T-helper 1 cell treated with Interleukin-12 subunit alpha and Interleukin-12 subunit beta and Interleukin-4 antibody, amounts not matched to agents 30 μg/mL and 1 μg/mL, for 36 hours (primary cell): ENCODE data around the gene RMI1.

Experiments used
- H3K27ac Mint-ChIP-seq: one replicate; pipeline ENCODE4 v1.8.0; 2021; ENCODE audit warnings: mild to moderate bottlenecking, mixed read lengths
- H3K27me3 Mint-ChIP-seq: one replicate; pipeline ENCODE4 v1.8.0; 2021; ENCODE audit warnings: low read depth, mixed read lengths
- H3K36me3 Mint-ChIP-seq: one replicate; pipeline ENCODE4 v1.8.0; 2021; ENCODE audit warnings: low read depth, mixed read lengths
- H3K4me1 Mint-ChIP-seq: one replicate; pipeline ENCODE4 v1.8.0; 2021; ENCODE audit warnings: low read depth, mixed read lengths
- H3K4me3 Mint-ChIP-seq: one replicate; pipeline ENCODE4 v1.8.0; 2021; ENCODE audit warnings: mild to moderate bottlenecking, moderate library complexity, mixed read lengths
- H3K9me3 Mint-ChIP-seq: one replicate; pipeline ENCODE4 v1.8.0; 2021; ENCODE audit warnings: mixed read lengths

The RMI1 gene

GRCh38 chr9:83959061-83959460 lies 21.5 kb upstream of the RMI1 start:
- Mint-ChIP-seq H3K4me3 (no peak overlapping the region), H3K27ac (no peak overlapping the region), H3K4me1 (peaks cover 12% of the 10 kb centered on the region), H3K36me3 (peaks cover 5% of the 10 kb centered on the region), H3K9me3 (no peaks in the 10 kb centered on the region), H3K27me3 (no peaks in the 10 kb centered on the region)

GRCh38 chr9:83960991-83961390 lies 19.6 kb upstream of the RMI1 start:
- Mint-ChIP-seq H3K36me3 (peaks cover 9% of the 10 kb centered on the region), H3K4me3 (no peak overlapping the region), H3K4me1 (peaks cover 8% of the 10 kb centered on the region), H3K9me3 (no peaks in the 10 kb centered on the region), H3K27ac (no peak overlapping the region), H3K27me3 (no peaks in the 10 kb centered on the region)

- Mint-ChIP-seq H3K9me3 (no peaks in the 10 kb centered on the region), H3K36me3 (peaks cover 11% of the 10 kb centered on the region), H3K27ac (no peak overlapping the region), H3K27me3 (no peaks in the 10 kb centered on the region), H3K4me1 (peaks cover 5% of the 10 kb centered on the region), H3K4me3 (no peak overlapping the region)
These were observed 18.4 kb upstream of the RMI1 start for GRCh38 chr9:83962165-83962564.

- H3K27me3 Mint-ChIP-seq: no peaks in the 10 kb centered on the region
- peaks cover 9% of the 10 kb centered on the region for H3K4me1 Mint-ChIP-seq
- H3K4me3 Mint-ChIP-seq: no peak overlapping the region
- peak overlapping the region; percentile 47 for H3K27ac Mint-ChIP-seq
- peaks cover 32% of the 10 kb centered on the region for H3K36me3 Mint-ChIP-seq
- no peaks in the 10 kb centered on the region for H3K9me3 Mint-ChIP-seq
These were observed 15.6 kb upstream of the RMI1 start for GRCh38 chr9:83964973-83965349.

- Mint-ChIP-seq H3K9me3 (no peaks in the 10 kb centered on the region), H3K27me3 (no peaks in the 10 kb centered on the region), H3K4me3 (no peak overlapping the region), H3K27ac (peak overlapping the region; percentile 47), H3K36me3 (peaks cover 38% of the 10 kb centered on the region), H3K4me1 (peaks cover 11% of the 10 kb centered on the region)
These were observed 15.0 kb upstream of the RMI1 start for GRCh38 chr9:83965350-83966208.

GRCh38 chr9:83966209-83966582 lies 14.4 kb upstream of the RMI1 start:
- Mint-ChIP-seq H3K4me1 (peaks cover 11% of the 10 kb centered on the region), H3K36me3 (peaks cover 44% of the 10 kb centered on the region), H3K9me3 (no peaks in the 10 kb centered on the region), H3K27ac (no peak overlapping the region), H3K4me3 (no peak overlapping the region), H3K27me3 (no peaks in the 10 kb centered on the region)

- no peaks in the 10 kb centered on the region for H3K9me3 Mint-ChIP-seq
- H3K36me3 Mint-ChIP-seq: peaks cover 53% of the 10 kb centered on the region
- no peak overlapping the region for H3K27ac Mint-ChIP-seq
- no peak overlapping the region for H3K4me3 Mint-ChIP-seq
- H3K27me3 Mint-ChIP-seq: no peaks in the 10 kb centered on the region
- H3K4me1 Mint-ChIP-seq: peaks cover 17% of the 10 kb centered on the region
These were observed 13.5 kb upstream of the RMI1 start for GRCh38 chr9:83967073-83967472.

- H3K27ac Mint-ChIP-seq: no peak overlapping the region
- H3K9me3 Mint-ChIP-seq: no peaks in the 10 kb centered on the region
- no peak overlapping the region for H3K4me3 Mint-ChIP-seq
- peaks cover 68% of the 10 kb centered on the region for H3K36me3 Mint-ChIP-seq
- H3K27me3 Mint-ChIP-seq: no peaks in the 10 kb centered on the region
- H3K4me1 Mint-ChIP-seq: peaks cover 27% of the 10 kb centered on the region
These were observed 11.0 kb upstream of the RMI1 start for GRCh38 chr9:83969602-83970001.

- no peaks in the 10 kb centered on the region for H3K9me3 Mint-ChIP-seq
- no peak overlapping the region for H3K4me3 Mint-ChIP-seq
- H3K36me3 Mint-ChIP-seq: peaks cover 78% of the 10 kb centered on the region
- H3K4me1 Mint-ChIP-seq: peaks cover 38% of the 10 kb centered on the region
- no peak overlapping the region for H3K27ac Mint-ChIP-seq
- no peaks in the 10 kb centered on the region for H3K27me3 Mint-ChIP-seq
These were observed 9.1 kb upstream of the RMI1 start for GRCh38 chr9:83971485-83971884.

- no peaks in the 10 kb centered on the region for H3K9me3 Mint-ChIP-seq
- H3K27me3 Mint-ChIP-seq: no peaks in the 10 kb centered on the region
- H3K27ac Mint-ChIP-seq: no peak overlapping the region
- peaks cover 82% of the 10 kb centered on the region for H3K36me3 Mint-ChIP-seq
- no peak overlapping the region for H3K4me3 Mint-ChIP-seq
- H3K4me1 Mint-ChIP-seq: peaks cover 43% of the 10 kb centered on the region
These were observed 8.3 kb upstream of the RMI1 start for GRCh38 chr9:83972286-83972685.

GRCh38 chr9:83975300-83975699 lies 5.3 kb upstream of the RMI1 start:
- Mint-ChIP-seq H3K4me3 (peak overlapping the region; percentile 52), H3K4me1 (peaks cover 45% of the 10 kb centered on the region), H3K27me3 (no peaks in the 10 kb centered on the region), H3K27ac (peak overlapping the region; percentile 42), H3K36me3 (peaks cover 78% of the 10 kb centered on the region), H3K9me3 (no peaks in the 10 kb centered on the region)

GRCh38 chr9:83976372-83976771 lies 4.2 kb upstream of the RMI1 start:
- peaks cover 45% of the 10 kb centered on the region for H3K4me1 Mint-ChIP-seq
- peaks cover 69% of the 10 kb centered on the region for H3K36me3 Mint-ChIP-seq
- no peak overlapping the region for H3K27ac Mint-ChIP-seq
- no peaks in the 10 kb centered on the region for H3K9me3 Mint-ChIP-seq
- no peaks in the 10 kb centered on the region for H3K27me3 Mint-ChIP-seq
- H3K4me3 Mint-ChIP-seq: peak overlapping the region; percentile 46

- Mint-ChIP-seq H3K4me1 (peaks cover 42% of the 10 kb centered on the region), H3K9me3 (no peaks in the 10 kb centered on the region), H3K4me3 (peak overlapping the region; percentile 96), H3K36me3 (peaks cover 61% of the 10 kb centered on the region), H3K27ac (peak overlapping the region; percentile 31), H3K27me3 (no peaks in the 10 kb centered on the region)
These were observed 3.4 kb upstream of the RMI1 start for GRCh38 chr9:83977196-83977595.

GRCh38 chr9:83978992-83979811 lies 1.4 kb upstream of the RMI1 start:
- Mint-ChIP-seq H3K27me3 (no peaks in the 10 kb centered on the region), H3K4me1 (peaks cover 48% of the 10 kb centered on the region), H3K36me3 (peaks cover 54% of the 10 kb centered on the region), H3K27ac (peak overlapping the region; percentile 100), H3K9me3 (no peaks in the 10 kb centered on the region), H3K4me3 (peak overlapping the region; percentile 96)
